Natural killer cell (primary cell): Measurements from ENCODE around the gene TCFL5. TPM values are rescaled to one million over a fixed set of nuclear protein-coding genes. Genes with fewer than 3 reads are reported as not detected.

ENCODE experiments used
- ATAC-seq, 3 donors: fragments of 150-1000 bp in 2 of 3; fragments of 200-7000 bp in 1 of 3; cut with Tn5 transposase; 1 replicate in 1 of 3; 2 replicates in 2 of 3; pipeline ENCODE4 v1.10.0; 2021; ENCODE audit warnings: mild to moderate bottlenecking in 2 of 3, moderate library complexity in 2 of 3
- DNase-seq, 2 donors: peaks; one replicate each; pipeline versions ENCODE4 v3.0.0 to v3.0.0-alpha.2; 2013 to 2021; ENCODE audit warnings: mixed read lengths in 1 of 2
- H3K27ac ChIP-seq: one replicate; pipeline ENCODE4 v1.5.1; 2013; ENCODE audit warnings: mild to moderate bottlenecking, low read length
- H3K27me3 ChIP-seq: one replicate; pipeline ENCODE4 v1.6.1; 2013; ENCODE audit warnings: low read length; ENCODE audit not compliant: control insufficient read depth, insufficient read depth
- H3K36me3 ChIP-seq: one replicate; pipeline ENCODE4 v1.6.1; 2013; ENCODE audit warnings: low read length; ENCODE audit not compliant: control insufficient read depth, insufficient read depth
- H3K4me1 ChIP-seq: one replicate; pipeline ENCODE4 v1.6.1; 2013; ENCODE audit warnings: low read length; ENCODE audit not compliant: control insufficient read depth, insufficient read depth
- H3K4me3 ChIP-seq: one replicate; pipeline ENCODE4 v1.5.1; 2013; ENCODE audit warnings: low read length
- H3K9me3 ChIP-seq: one replicate; pipeline ENCODE4 v1.6.1; 2013; ENCODE audit warnings: low read length; ENCODE audit not compliant: control insufficient read depth, insufficient read depth
- H3K27ac Mint-ChIP-seq, 2 donors: one replicate each; pipeline ENCODE4 v1.8.0; 2022; ENCODE audit warnings: mild to moderate bottlenecking in 2 of 2, mixed read lengths in 2 of 2, moderate library complexity in 1 of 2
- H3K27me3 Mint-ChIP-seq, 2 donors: one replicate each; pipeline ENCODE4 v1.8.0; 2022; ENCODE audit warnings: low read depth in 2 of 2, mixed read lengths in 2 of 2
- H3K36me3 Mint-ChIP-seq: one replicate; pipeline ENCODE4 v1.8.0; 2022; ENCODE audit warnings: mixed read lengths
- H3K4me1 Mint-ChIP-seq, 2 donors: one replicate each; pipeline ENCODE4 v1.8.0; 2022; ENCODE audit warnings: mixed read lengths in 2 of 2
- H3K4me3 Mint-ChIP-seq: one replicate; pipeline ENCODE4 v1.8.0; 2022; ENCODE audit warnings: mild to moderate bottlenecking, moderate library complexity, mixed read lengths
- H3K9me3 Mint-ChIP-seq, 2 donors: one replicate each; pipeline ENCODE4 v1.8.0; 2022; ENCODE audit warnings: mixed read lengths in 2 of 2
- CTCF ChIP-seq: fragments of 200-600 bp; IDR thresholded peaks from one replicate; pipeline ENCODE4 v1.8.0; 2022; ENCODE audit warnings: antibody characterized with exemption
- WGBS: methylation state at CpG from one replicate; pipeline ENCODE4 v1.1.7; 2013; ENCODE audit warnings: missing lambda C conversion rate; ENCODE audit not compliant: insufficient coverage; 5-methylcytosine and 5-hydroxymethylcytosine counted together
- intact Hi-C: fragments of 100-400 bp; cut with micrococcal nuclease; formaldehyde crosslinking; loops from one replicate; pipeline ENCODE4 v1.14.2; 2022
- total RNA-seq, 4 donors: library from RNA; stranded (reverse); fragments of 120-200 nt in 1 of 4; gene quantifications; one replicate each; pipeline versions ENCODE4 v1.2.3 to v1.2.4, GENCODE V29; 2013 to 2022

TCFL5 gene
- total RNA-seq, 3 donors from 2014 or later (not counting 1 experiment from before 2014, with no cell fraction given) = 5.1 to 8.0 (median 6.4) TPM

- no peak overlapping the region for H3K4me3 ChIP-seq
- peaks cover 27% of the 10 kb centered on the region for H3K27me3 ChIP-seq
- no peaks in the 10 kb centered on the region for H3K4me1 Mint-ChIP-seq
- no peaks in the 10 kb centered on the region for H3K36me3 Mint-ChIP-seq
- ATAC-seq = no peak
- DNase-seq = no peak
- peaks cover 43% of the 10 kb centered on the region for H3K36me3 ChIP-seq
- WGBS = 94% methylated on average over 13 of the region's 13 CpGs
- TF ChIP-seq CTCF = no peak
- no peak overlapping the region for H3K27ac ChIP-seq
- intact Hi-C loops = no loop called here
- H3K4me1 ChIP-seq = peaks cover 21% of the 10 kb centered on the region
- H3K27me3 Mint-ChIP-seq = peaks cover 0 to 9% of the 10 kb centered on the region in 2 donors
- H3K9me3 ChIP-seq = no peaks in the 10 kb centered on the region
- no peak overlapping the region for H3K4me3 Mint-ChIP-seq
- no peaks in the 10 kb centered on the region for H3K9me3 Mint-ChIP-seq
- no peak overlapping the region for H3K27ac Mint-ChIP-seq
Observed at GRCh38 chr20:62813588-62813987, 48.0 kb downstream of the TCFL5 start.

GRCh38 chr20:62812907-62813200, 48.8 kb downstream of the TCFL5 start:
- peaks cover 28% of the 10 kb centered on the region for H3K4me1 ChIP-seq
- intact Hi-C loops = no loop called here
- 93% methylated on average over 11 of the region's 11 CpGs for WGBS
- Mint-ChIP-seq H3K4me1 (no peaks in the 10 kb centered on the region), H3K9me3 (no peaks in the 10 kb centered on the region), H3K36me3 (no peaks in the 10 kb centered on the region), H3K27me3 (peaks cover 0 to 3% of the 10 kb centered on the region in 2 donors), H3K4me3 (peak overlapping the region; percentile 18), H3K27ac (no peak overlapping the region)
- H3K36me3 ChIP-seq = peaks cover 51% of the 10 kb centered on the region
- peaks cover 21% of the 10 kb centered on the region for H3K27me3 ChIP-seq
- H3K27ac ChIP-seq = no peak overlapping the region
- ATAC-seq (no peak), DNase-seq (no peak)
- H3K4me3 ChIP-seq = no peak overlapping the region
- TF ChIP-seq CTCF = no peak
- H3K9me3 ChIP-seq = no peaks in the 10 kb centered on the region

GRCh38 chr20:62812181-62812906, 49.3 kb downstream of the TCFL5 start:
- Histone ChIP-seq H3K9me3 (no peaks in the 10 kb centered on the region), H3K4me3 (no peak overlapping the region), H3K36me3 (peaks cover 56% of the 10 kb centered on the region), H3K27me3 (peaks cover 17% of the 10 kb centered on the region), H3K27ac (no peak overlapping the region), H3K4me1 (peaks cover 33% of the 10 kb centered on the region)
- Mint-ChIP-seq H3K4me1 (no peaks in the 10 kb centered on the region), H3K9me3 (no peaks in the 10 kb centered on the region), H3K27me3 (peaks cover 0 to 2% of the 10 kb centered on the region in 2 donors), H3K27ac (no peak overlapping the region), H3K4me3 (peak overlapping the region; percentile 18), H3K36me3 (no peaks in the 10 kb centered on the region)
- intact Hi-C loops = no loop called here
- ATAC-seq (no peak), DNase-seq (no peak)
- 88% methylated on average over 43 of the region's 43 CpGs for WGBS
- TF ChIP-seq CTCF = no peak

- no peaks in the 10 kb centered on the region for H3K9me3 ChIP-seq
- Mint-ChIP-seq H3K36me3 (no peaks in the 10 kb centered on the region), H3K27ac (no peak overlapping the region), H3K9me3 (no peaks in the 10 kb centered on the region), H3K4me1 (peaks cover 0 to 4% of the 10 kb centered on the region in 2 donors), H3K27me3 (peaks cover 0 to 2% of the 10 kb centered on the region in 2 donors), H3K4me3 (no peak overlapping the region)
- peaks cover 17% of the 10 kb centered on the region for H3K27me3 ChIP-seq
- WGBS = 90% methylated on average over 10 of the region's 10 CpGs
- ATAC-seq = no peak
- no peak overlapping the region for H3K4me3 ChIP-seq
- H3K27ac ChIP-seq = no peak overlapping the region
- no peak for DNase-seq
- intact Hi-C loops = no loop called here
- no peak for TF ChIP-seq CTCF
- H3K4me1 ChIP-seq = peaks cover 39% of the 10 kb centered on the region
- H3K36me3 ChIP-seq = peaks cover 57% of the 10 kb centered on the region
Observed at GRCh38 chr20:62811720-62812119, 49.9 kb downstream of the TCFL5 start.
